ENCODE data around the gene POLR3A. TPM values are rescaled to one million over a fixed set of nuclear protein-coding genes. Genes with fewer than 3 reads are reported as not detected.

POLR3A gene
- total and polyA plus RNA-seq, 2 of the 13 experiments (the other 11 are each of a cell fraction or from before 2014, with no cell fraction given): 13.6 to 19.2 TPM

DNA sequence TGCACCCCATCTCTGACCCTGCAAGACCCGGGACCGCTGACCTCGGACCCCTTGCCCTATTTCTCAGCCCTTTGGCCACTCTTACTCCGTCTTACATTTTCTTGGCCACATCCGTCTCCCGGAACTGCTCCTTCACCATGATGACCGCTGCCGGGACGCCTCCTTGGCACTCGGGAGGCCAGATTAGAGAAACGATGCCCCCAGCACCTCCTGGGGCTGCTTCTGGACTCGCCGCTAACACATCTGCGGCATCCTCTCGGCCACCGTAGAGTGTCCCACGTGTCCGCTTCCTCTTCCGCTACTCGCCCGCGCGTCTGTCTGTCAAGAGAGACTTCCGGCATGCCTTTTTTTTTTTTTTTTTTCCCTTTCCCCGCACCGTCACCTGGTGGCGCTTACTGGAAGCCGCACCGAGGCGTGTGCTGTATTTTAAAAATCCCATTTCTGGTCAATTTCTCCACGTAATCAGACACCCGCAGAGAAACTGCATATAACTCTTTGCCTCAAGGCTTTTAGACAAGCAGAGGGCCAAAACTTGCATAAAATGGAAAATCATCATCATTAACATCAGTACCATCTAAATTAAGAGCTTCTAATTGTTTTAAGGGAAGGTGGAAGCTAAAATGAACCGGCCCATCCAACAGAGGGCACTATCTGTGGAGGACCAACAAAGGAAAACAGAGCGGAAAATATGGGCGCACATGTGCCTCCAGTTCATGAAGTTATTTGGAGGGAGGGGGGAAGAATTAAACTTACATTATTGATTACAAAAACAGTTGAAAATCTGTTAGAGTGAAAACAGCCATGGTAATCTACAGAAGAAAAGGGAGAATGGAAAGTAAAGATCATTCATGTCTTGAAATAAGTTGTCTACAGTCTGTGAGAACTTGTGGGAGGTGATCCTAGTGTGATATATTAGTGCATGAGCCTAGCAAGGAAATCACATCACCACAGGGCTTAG is at the start of gene POLR3A (continued):
- peak; percentile 93 for TF ChIP-seq MYC (CRISPR knock-in tag; IDR thresholded peaks at IDR 0.05; ENCODE audit: borderline replicate concordance)

DNA sequence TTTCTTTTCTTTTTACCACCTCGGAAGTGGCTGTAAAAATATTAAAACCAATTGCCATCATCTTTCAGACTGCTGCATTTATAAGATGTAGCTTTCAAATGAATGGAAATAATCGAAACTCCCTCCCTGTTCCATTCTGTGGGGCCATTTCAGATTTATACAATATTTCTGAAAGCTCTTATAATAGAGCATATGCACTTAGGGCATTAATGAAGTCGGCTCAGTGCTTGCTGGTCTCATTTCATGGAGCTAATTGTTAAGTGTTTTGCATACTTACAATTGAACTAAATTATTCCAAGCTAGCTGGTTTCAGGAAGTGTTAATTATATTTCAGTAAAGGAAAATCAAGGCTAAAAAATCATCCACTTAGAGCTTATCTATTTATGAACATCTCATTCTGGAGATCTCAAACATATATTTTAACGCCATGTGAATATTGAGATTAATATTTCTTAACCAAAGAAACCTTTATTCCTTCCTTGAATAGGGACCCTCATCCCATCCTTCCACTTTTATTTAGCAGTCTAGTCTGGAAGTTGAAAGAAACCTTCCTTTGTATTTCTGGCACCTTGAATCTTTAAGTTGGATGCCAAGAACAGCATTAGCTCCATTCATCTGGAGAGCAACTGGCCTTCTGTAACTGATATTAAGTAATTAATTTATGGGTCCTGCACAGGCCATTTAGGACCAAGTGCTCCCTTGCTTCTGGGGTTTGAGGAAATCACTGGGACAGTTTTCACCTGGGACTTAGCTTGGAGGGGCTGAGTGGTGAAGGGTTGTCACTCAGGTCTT is 49.4 kb upstream of the POLR3A start:
- intact Hi-C loops (cut with micrococcal nuclease; ENCODE audit: unreplicated experiment): no loop called here
- TF ChIP-seq EZH2 (conservative IDR thresholded peaks at IDR 0.05; ENCODE audit: low read depth, low read length) (no peak), BCL3 (CRISPR knock-in tag; IDR thresholded peaks at IDR 0.05) (no peak), ZNF616 (CRISPR knock-in tag; IDR thresholded peaks at IDR 0.05; ENCODE audit: low read depth) (no peak), ESRRA (CRISPR knock-in tag; IDR thresholded peaks at IDR 0.05; ENCODE audit: low read depth) (no peak), KLF16 (CRISPR knock-in tag; IDR thresholded peaks at IDR 0.05) (no peak), CSRNP1 (CRISPR knock-in tag; IDR thresholded peaks at IDR 0.05) (no peak), GFI1 (CRISPR knock-in tag; IDR thresholded peaks at IDR 0.05; ENCODE audit: borderline replicate concordance) (no peak), E2F2 (CRISPR knock-in tag; IDR thresholded peaks at IDR 0.05; ENCODE audit: borderline replicate concordance) (no peak), GATAD1 (CRISPR knock-in tag; IDR thresholded peaks at IDR 0.05) (no peak), ZBTB25 (CRISPR knock-in tag; IDR thresholded peaks at IDR 0.05) (no peak), ZNF614 (CRISPR knock-in tag; IDR thresholded peaks at IDR 0.05; ENCODE audit: borderline replicate concordance) (no peak), NCOA2 (CRISPR knock-in tag; IDR thresholded peaks at IDR 0.05) (no peak), ZNF773 (CRISPR knock-in tag; IDR thresholded peaks at IDR 0.05; ENCODE audit: borderline replicate concordance) (no peak), ZNF17 (CRISPR knock-in tag; IDR thresholded peaks at IDR 0.05) (no peak), MIXL1 (CRISPR knock-in tag; IDR thresholded peaks at IDR 0.05) (no peak)

More for the DNA sequence above, 49.4 kb upstream of the POLR3A start:
- WGBS (ENCODE audit: low lambda C conversion rate): 2% methylated on average over 4 of the region's 4 CpGs
- H3K4me3 ChIP-seq (replicated peaks in 1 of 3; ENCODE audit: insufficient read depth in 1 of 3, low read depth in 2 of 3, low read length in 3 of 3): no peak overlapping the region
- H3K4me1 ChIP-seq (ENCODE audit: insufficient read depth, low read length): no peaks in the 10 kb centered on the region
- no peaks in the 10 kb centered on the region for H3K9me3 ChIP-seq (ENCODE audit: low read length)
- H3K36me3 ChIP-seq (replicated peaks in 1 of 2; ENCODE audit: control insufficient read depth in 1 of 2, insufficient read depth in 2 of 2, low read length in 2 of 2): no peaks in the 10 kb centered on the region
- ChIA-PET POLR2A (no interaction called here), CTCF (ENCODE audit: low intra/inter-chr PET ratio, low total read pairs) (no interaction called here)
- H2AFZ ChIP-seq (ENCODE audit: low read length): no peak overlapping the region
- no peak for ATAC-seq
- no peak for FAIRE-seq
- no peak overlapping the region for H3K9ac ChIP-seq (ENCODE audit: insufficient read depth, low read depth, low read length)
- H3K4me2 ChIP-seq (ENCODE audit: low read depth, low read length): no peak overlapping the region
- peaks cover 0 to 4% of the 10 kb centered on the region in 2 experiments; a peak in 1 of 5 replicates for H3K27me3 ChIP-seq (ENCODE audit: control insufficient read depth in 1 of 2, insufficient read depth in 2 of 2, low read length in 2 of 2)
- DNase-seq (ENCODE audit: low spot score): no peak
- no TSS peak for BruUV-seq (replicated peaks)
- no peaks in the 10 kb centered on the region for H4K20me1 ChIP-seq (ENCODE audit: insufficient read depth, low read length)
- in situ Hi-C loops (cut with HindIII; ENCODE audit: extremely low pct_ligation_motif_present, low pct_unique_long_range_greater_than_20kb): no loop called here
- H3K27ac ChIP-seq (ENCODE audit: extremely low read length, insufficient read depth, low read length): no peak overlapping the region
- H3K79me2 ChIP-seq (ENCODE audit: insufficient read depth, low read length): no peaks in the 10 kb centered on the region
